NCI-H1436 (cell line): ENCODE data around the gene GUK1.
"Not testable (repeated sequence)": the region's sequence is repeated elsewhere in the genome, so short reads cannot be mapped to it uniquely, and the experiment has no call there.

Source experiments
- DNase-seq: peaks from one replicate; lab custom pipeline; 2025; lab: John Stamatoyannopoulos, UW

Gene GUK1

GRCh38 chr1:228163007-228163753 is 23.1 kb downstream of the GUK1 start:
- no peak for DNase-seq

- DNase-seq = no peak
Measured at GRCh38 chr1:228163776-228164519, 23.9 kb downstream of the GUK1 start.

GRCh38 chr1:228164561-228165371 is 24.7 kb downstream of the GUK1 start:
- DNase-seq = no peak

DNA sequence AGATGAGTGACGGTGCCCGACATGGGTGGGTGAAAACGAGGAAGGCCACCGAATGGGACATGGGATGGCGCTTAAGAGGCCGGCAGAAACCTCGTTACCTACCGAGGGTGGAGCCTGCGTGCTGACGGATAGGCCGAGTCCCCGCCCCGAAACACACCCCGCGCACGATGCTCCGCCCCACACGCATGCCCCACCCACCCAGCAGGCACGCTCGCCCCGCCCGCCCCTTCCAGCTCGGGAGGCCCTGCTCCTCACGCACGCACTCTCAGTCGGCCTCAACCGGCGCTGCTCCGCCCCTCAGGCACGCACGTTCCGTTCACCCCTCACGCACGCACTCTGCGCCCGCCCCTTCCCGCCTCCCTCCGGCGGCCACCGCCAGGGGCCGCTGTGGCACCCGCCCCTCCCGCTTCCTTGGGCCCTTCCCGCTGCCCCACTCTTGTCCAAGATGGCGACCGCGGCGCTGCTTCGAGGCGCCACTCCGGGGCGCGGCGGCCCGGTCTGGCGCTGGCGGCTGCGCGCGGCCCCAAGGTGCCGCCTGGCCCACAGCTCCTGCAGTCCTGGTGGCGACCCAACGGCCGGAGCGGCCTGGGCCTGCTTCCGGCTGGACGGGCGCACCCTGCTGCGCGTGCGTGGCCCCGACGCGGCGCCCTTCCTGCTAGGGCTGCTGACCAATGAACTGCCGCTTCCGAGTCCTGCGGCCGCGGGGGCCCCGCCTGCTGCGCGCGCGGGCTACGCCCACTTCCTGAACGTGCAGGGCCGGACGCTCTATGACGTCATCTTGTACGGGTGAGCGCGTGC is 25.5 kb downstream of the GUK1 start, which contains the start of gene IBA57:
IBA57 (plus strand) TSS at position 433 of the 798 bp plus-strand sequence; CDS start at position 446, 13 bp downstream.
- peak; percentile 99 for DNase-seq

GRCh38 chr1:228166170-228166936 is 26.3 kb downstream of the GUK1 start:
- peak; percentile 35 for DNase-seq

DNA sequence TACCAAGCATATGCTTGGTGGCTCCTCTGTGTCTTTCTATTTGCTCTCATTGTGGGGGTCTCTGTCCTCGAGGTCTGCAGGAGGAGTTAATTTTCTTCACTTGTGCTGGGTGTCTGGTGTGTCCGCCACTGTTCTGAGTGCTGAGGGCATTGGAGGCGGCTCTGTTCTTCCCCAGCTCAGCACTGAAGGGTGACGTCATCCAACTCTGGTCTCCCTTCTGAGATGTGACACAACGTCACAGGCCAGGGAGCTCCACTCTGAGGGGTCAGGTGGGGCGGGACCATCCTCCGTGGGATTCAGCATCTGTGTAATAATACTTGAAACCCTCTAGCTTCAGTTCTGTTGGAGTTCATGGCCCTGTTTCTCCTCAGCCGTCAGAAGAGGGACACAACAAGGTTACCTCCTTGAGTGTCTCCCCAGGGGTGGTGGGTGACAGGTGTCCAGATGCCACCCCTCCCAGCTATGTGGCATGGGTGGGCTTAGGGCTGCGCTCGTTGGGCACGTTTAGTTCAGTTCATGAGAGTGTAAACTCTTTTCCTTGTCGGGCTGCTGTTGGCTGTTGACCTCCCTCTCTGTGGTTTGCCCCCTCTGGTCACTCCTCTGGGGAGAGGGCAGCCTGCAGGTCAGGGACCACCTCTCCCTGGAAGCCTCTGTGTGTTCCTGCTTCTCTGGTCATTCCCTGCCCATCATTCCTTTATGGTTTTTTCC is 28.6 kb downstream of the GUK1 start:
- no peak for DNase-seq

DNA sequence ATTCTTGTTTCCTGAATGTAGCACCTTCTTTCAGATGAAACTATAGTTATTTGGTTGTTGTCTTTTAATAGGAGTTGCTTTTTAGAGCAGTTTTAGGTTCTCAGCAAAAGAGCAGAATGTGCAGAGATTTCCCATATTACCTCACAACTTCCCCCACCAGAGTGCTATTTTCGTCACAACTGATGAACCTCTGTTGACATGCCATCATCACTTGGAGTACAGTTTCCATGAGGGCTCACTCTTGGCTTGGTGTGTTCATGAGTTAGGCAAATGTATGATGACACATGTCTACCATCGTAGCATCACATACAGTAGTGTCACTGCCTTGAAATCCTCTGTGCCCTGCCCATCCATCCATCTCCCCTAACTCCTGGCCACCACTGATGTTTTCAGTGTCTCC is 29.3 kb downstream of the GUK1 start:
- no peak for DNase-seq

GRCh38 chr1:228170666-228171065 is 30.6 kb downstream of the GUK1 start:
- no peak for DNase-seq

GRCh38 chr1:228171221-228171891 is 31.3 kb downstream of the GUK1 start:
- no peak for DNase-seq

DNA sequence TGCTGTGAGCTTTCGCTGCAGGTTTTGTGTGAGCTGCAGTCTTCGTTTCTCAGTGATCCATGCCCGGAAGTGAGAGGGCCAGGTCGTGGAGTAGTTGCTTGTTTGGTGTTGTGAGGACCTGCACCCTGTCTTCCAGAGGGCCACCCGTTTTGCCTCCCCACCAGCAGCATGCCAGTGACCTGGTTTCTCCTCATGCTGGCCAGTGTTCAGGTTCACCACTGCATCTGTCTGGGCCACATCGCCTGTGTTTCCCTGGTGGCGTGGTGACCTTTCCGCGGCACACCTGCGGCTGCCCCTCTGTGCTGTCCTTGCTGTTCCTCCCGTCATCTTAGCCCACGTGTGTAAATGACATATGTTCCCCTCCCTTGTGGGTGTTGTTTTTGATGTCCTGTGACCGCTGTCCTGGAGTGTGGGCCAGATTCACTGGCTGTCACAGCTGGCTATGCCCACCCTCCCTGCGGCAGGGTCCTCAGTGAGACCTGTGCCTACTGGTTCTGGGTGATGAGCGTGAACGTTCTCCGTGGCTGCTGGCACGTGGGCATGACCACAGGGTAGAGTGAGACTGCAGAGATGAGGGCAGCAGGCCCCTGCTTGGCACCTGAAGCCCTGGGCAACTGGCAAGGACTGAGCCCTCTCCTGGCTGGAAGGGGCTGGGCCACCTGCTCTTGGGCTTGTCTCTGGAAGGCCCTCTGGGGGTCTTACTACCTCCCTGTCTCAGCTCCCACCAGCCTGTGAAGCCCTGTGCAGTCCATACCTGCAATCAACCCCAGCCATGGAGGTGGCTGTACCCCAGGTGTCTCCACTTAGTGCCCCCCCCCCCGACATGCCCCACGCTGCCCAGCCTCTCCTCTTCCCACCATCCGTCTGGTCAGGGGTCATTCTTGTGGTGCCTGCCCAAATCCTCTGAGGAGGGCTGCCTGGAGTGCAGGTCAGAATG is 32.8 kb downstream of the GUK1 start:
- no peak for DNase-seq

DNA sequence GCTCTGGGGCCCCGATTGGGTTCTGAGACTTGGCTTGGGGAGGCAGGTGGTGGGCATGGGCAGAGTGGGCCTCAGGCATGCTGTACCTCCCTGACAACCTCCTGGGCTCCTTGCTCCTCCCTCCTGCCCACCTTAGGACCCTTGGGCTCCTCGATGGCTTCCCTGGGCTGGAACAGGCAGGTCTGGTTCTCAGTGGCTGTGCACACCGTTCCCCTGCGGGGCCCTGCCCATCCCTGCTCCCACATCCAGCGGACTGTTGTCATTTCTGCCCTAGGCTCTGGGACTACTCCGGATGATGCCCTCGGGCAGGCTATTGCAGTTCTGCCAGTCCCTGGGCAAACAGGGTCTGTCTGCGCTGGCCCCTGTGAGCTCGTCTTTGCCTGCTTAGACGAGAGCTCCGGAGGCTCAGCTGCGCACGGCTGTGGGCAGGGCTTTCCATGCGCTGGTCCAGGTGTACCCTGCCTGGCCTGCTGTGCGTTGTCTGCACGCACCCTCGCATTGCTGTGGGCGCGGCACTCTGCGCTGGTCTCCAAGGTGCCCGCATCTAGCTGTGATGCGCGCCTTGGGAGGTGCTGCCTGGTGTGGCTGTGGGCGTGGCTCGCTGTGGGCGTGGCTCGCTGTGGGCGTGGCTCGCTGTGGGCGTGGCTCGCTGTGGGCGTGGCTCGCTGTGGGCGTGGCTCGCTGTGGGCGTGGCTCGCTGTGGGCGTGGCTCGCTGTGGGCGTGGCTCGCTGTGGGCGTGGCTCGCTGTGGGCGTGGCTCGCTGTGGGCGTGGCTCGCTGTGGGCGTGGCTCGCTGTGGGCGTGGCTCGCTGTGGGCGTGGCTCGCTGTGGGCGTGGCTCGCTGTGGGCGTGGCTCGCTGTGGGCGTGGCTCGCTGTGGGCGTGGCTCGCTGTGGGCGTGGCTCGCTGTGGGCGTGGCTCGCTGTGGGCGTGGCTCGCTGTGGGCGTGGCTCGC is 33.7 kb downstream of the GUK1 start:
- DNase-seq = not testable (repeated sequence)

- no peak for DNase-seq
Measured at GRCh38 chr1:228174482-228175315, 34.6 kb downstream of the GUK1 start.

DNA sequence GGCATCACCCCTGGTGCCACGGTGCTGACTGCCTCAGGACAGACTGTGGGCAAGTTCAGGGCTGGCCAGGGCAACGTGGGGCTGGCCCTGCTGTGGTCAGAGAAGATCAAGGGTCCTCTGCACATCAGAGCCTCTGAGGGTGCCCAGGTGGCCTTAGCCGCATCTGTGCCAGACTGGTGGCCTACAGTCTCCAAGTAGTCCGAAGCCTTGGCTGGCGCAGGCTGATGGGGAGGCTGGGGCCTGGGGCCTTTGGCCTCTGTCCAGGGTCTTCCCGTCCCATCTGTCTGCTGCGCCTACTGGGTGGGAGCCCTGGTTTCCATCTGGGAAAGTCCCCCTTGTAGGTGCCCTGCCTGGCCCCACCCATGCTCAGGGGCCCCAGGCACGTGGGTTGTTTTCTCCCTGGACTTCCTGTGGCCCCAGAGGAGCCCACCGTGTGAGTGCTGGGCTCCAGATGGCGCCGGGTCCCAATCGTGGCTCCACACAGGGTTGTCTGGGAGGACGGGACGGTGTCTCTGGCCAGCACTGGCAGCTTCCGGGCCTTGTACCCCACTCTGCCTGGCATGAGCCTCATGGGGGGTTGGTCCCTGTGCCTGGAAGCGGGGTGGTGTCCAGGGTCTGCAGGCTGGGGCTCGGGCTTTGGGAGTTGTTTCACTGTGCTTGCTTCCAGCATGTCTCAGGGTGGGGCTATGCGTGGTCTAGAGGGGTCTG is 35.4 kb downstream of the GUK1 start:
- no peak for DNase-seq

DNA sequence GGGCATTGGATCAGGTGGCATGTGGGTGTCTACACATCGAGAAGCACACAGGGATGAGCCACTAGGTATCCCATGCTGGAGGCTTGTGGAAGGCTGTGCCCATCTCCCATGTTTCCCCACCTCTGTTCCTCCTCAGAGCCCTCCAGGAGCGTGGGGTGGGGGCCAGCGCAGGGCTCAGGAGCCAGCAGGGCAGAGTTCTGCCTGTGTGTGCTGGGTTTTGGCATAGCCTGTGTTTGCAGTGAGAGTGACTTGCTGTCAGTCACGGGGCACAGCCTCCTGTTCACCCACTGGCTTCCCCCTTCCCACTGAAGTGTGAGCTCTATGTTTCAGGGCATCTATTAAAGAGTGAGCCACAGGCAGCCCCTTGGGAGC is 35.9 kb downstream of the GUK1 start:
- no peak for DNase-seq

- DNase-seq = no peak
Measured at GRCh38 chr1:228176461-228177182, 36.5 kb downstream of the GUK1 start.
